ENCODE measurements around the gene LSM14B. TPM values are rescaled to one million over a fixed set of nuclear protein-coding genes. Genes with fewer than 3 reads are reported as not detected.
A peak's percentile ranks its signal among the peaks of the same experiment; 100 is the strongest.

The LSM14B gene
- total RNA-seq, 1 experiment from 2014 or later, result 73.5 TPM

DNA sequence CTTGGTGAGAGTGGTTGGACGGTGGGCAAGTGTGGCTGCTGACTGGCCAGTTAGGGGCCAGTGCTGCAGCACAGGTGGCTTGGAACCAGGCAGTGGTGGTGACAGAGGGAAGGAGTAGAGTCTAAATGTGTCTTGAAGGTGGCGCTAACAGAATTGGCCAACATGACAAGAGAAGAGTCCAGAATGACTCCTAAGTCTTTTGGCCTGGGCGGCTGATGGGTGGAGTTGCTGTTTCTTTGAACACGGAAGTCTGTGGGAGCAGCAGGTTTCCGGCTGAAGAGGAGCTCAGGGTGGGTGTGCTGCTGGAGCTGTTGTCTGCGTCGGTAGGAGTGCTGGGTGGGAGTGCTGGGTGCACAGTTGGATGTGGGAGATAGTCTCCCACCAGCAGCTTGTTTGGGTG is 10.1 kb downstream of the LSM14B start (continued):
- no peak for TF ChIP-seq ATF3 (CRISPR knock-in tag; conservative IDR thresholded peaks at IDR 0.05)
- TF ChIP-seq GABPB1 (CRISPR knock-in tag; IDR thresholded peaks at IDR 0.05), result no peak

- TF ChIP-seq ATF3 (CRISPR knock-in tag; conservative IDR thresholded peaks at IDR 0.05) (no peak), MLX (CRISPR knock-in tag; IDR thresholded peaks at IDR 0.05) (no peak), NFATC4 (CRISPR knock-in tag; IDR thresholded peaks at IDR 0.05) (no peak)
- TF ChIP-seq, protein P1, sequence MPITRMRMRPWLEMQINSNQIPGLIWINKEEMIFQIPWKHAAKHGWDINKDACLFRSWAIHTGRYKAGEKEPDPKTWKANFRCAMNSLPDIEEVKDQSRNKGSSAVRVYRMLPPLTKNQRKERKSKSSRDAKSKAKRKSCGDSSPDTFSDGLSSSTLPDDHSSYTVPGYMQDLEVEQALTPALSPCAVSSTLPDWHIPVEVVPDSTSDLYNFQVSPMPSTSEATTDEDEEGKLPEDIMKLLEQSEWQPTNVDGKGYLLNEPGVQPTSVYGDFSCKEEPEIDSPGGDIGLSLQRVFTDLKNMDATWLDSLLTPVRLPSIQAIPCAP (CRISPR knock-in tag; IDR thresholded peaks at IDR 0.05), result no peak
- no peak for ATAC-seq
- no peaks in the 10 kb centered on the region for H3K4me1 Mint-ChIP-seq
- H3K27me3 Mint-ChIP-seq (ENCODE audit: low read depth), result no peaks in the 10 kb centered on the region
- H3K27ac Mint-ChIP-seq, result no peak overlapping the region
- POLR2A ChIA-PET, result interaction anchor here (0.6 kb wide), 1 partner anchor 15 kb away, joined by 3 read pairs; no protein-coding TSS in a partner anchor
- no peaks in the 10 kb centered on the region for H3K9me3 Mint-ChIP-seq
- DNase-seq (ENCODE audit: low spot score), result no peak
- CTCF ChIA-PET, result interaction anchor here (0.5 to 1.5 kb wide), 3 partner anchors 9 to 122 kb away, joined by 3 to 8 read pairs (median 3); no protein-coding TSS in a partner anchor
- H3K4me3 Mint-ChIP-seq, result no peak overlapping the region
- peaks cover 81% of the 10 kb centered on the region for H3K36me3 Mint-ChIP-seq
Observed at GRCh38 chr20:62133051-62133845, 11.0 kb downstream of the LSM14B start.

DNA sequence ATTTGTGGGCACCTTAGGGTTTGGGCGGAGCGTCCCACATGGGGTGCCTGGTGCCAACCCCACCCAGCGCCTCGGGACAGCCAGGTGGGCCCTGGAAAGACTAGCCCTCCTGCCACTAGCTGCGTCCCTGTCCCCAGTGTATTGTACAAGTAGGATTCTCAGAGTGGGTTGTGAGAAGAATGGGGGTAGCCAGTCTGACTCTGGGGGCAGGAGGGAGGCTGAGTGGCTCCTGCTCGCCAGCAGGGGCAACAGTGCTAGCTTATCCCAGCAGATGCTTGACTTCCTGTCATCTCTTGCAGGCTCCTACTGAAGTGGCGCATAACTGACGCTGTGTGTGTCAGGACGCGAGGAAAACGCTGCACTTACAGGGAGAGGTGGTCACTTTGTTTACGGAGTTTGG is 11.6 kb downstream of the LSM14B start:
- no peak overlapping the region for H3K4me3 Mint-ChIP-seq
- H3K27me3 Mint-ChIP-seq (ENCODE audit: low read depth), result no peaks in the 10 kb centered on the region
- no peaks in the 10 kb centered on the region for H3K9me3 Mint-ChIP-seq
- ChIA-PET POLR2A (no interaction called here), CTCF (interaction anchor here (0.6 to 1.5 kb wide), 3 partner anchors 23 to 123 kb away, joined by 3 to 8 read pairs (median 4); no protein-coding TSS in a partner anchor)
- DNase-seq (ENCODE audit: low spot score) (no peak), ATAC-seq (peak; percentile 55)
- H3K4me1 Mint-ChIP-seq, result no peaks in the 10 kb centered on the region
- H3K27ac Mint-ChIP-seq, result peak overlapping the region; percentile 84
- peaks cover 80% of the 10 kb centered on the region for H3K36me3 Mint-ChIP-seq
- TF ChIP-seq PRRX2 (CRISPR knock-in tag; IDR thresholded peaks at IDR 0.05) (no peak), ZNF138 (CRISPR knock-in tag; conservative IDR thresholded peaks at IDR 0.05) (no peak), STAT6 (CRISPR knock-in tag; conservative IDR thresholded peaks at IDR 0.05; ENCODE audit: low read depth) (no peak), KAT7 (CRISPR knock-in tag; IDR thresholded peaks at IDR 0.05; ENCODE audit: borderline replicate concordance) (no peak), ZNF512 (CRISPR knock-in tag; IDR thresholded peaks at IDR 0.05; ENCODE audit: borderline replicate concordance) (no peak), HMGXB4 (CRISPR knock-in tag; IDR thresholded peaks at IDR 0.05) (no peak), NFATC4 (CRISPR knock-in tag; IDR thresholded peaks at IDR 0.05) (no peak), ZNF425 (CRISPR knock-in tag; conservative IDR thresholded peaks at IDR 0.05) (no peak), ZNF396 (CRISPR knock-in tag; IDR thresholded peaks at IDR 0.05; ENCODE audit: borderline replicate concordance) (no peak), FOXK1 (CRISPR knock-in tag; IDR thresholded peaks at IDR 0.05) (no peak), AFF4 (CRISPR knock-in tag; IDR thresholded peaks at IDR 0.05; ENCODE audit: borderline replicate concordance) (no peak)
